ENCODE measurements around the gene NDUFA13. TPM values are rescaled to one million over a fixed set of nuclear protein-coding genes. Genes with fewer than 3 reads are reported as not detected.

Gene NDUFA13
- total RNA-seq, 2 experiments from 2014 or later: 306 to 312 TPM

Other genes starting within 250 kb of the NDUFA13 start
- gene TM6SF2, start 242.9 kb upstream of the NDUFA13 start, total RNA-seq: not detected
- gene SUGP1, start 195.7 kb upstream of the NDUFA13 start, total RNA-seq: 10 to 100 TPM; 58.2 to 59.4 TPM
- gene MAU2, start 195.4 kb upstream of the NDUFA13 start, total RNA-seq: 10 to 100 TPM; 39.5 to 39.9 TPM
- 100 to 1,000 TPM; 196 to 202 TPM for gene GATAD2A, start 110.5 kb upstream of the NDUFA13 start, total RNA-seq
- gene TSSK6, start 677 bp upstream of the NDUFA13 start, total RNA-seq: 1 to 10 TPM; 3.0 to 3.1 TPM
- gene YJEFN3, start 12.7 kb downstream of the NDUFA13 start, total RNA-seq: 1 to 10 TPM; 5.7 to 7.8 TPM
- under 1 TPM; 0.18 to 0.23 TPM for gene CILP2, start 22.0 kb downstream of the NDUFA13 start, total RNA-seq
- gene PBX4, start 102.5 kb downstream of the NDUFA13 start, total RNA-seq: 1 to 10 TPM; 8.2 to 9.6 TPM
- gene LPAR2, start 112.0 kb downstream of the NDUFA13 start, total RNA-seq: 10 to 100 TPM; 23.7 to 28.4 TPM
- gene GMIP, start 127.4 kb downstream of the NDUFA13 start, total RNA-seq: 10 to 100 TPM; 53.3 to 54.7 TPM
- gene ATP13A1, start 147.5 kb downstream of the NDUFA13 start, total RNA-seq: 10 to 100 TPM; 72.6 to 76.4 TPM
- gene ZNF101, start 152.6 kb downstream of the NDUFA13 start, total RNA-seq: 10 to 100 TPM; 71.8 to 73.2 TPM
- gene ZNF14, start 216.9 kb downstream of the NDUFA13 start, total RNA-seq: 1 to 10 TPM; 7.8 to 7.9 TPM